Activated B cell treated with CpG ODN at 0.5 μM for 24 hours (primary cell): ENCODE measurements around the gene TFR2. TPM values are rescaled to one million over a fixed set of nuclear protein-coding genes. Genes with fewer than 3 reads are reported as not detected.

ENCODE experiments used
- ATAC-seq: fragments of 200-7000 bp; cut with Tn5 transposase; one replicate; pipeline ENCODE4 v1.10.0; 2021; ENCODE audit warnings: low read depth, mild to moderate bottlenecking, moderate library complexity
- CTCF ChIA-PET: fragments of 350-600 bp; sonication (Branson Sonifier 250); formaldehyde crosslinking; loops from one replicate; lab custom pipeline; 2021; ENCODE audit warnings: antibody characterized with exemption; lab: Charles Lee
- POLR2A ChIA-PET: fragments of 350-600 bp; sonication (Branson Sonifier 250); formaldehyde crosslinking; loops from one replicate; lab custom pipeline; 2021; ENCODE audit warnings: antibody characterized with exemption; lab: Charles Lee
- DNase-seq: peaks from one replicate; pipeline ENCODE4 v3.0.0; 2022
- H3K27ac Mint-ChIP-seq: one replicate; pipeline ENCODE4 v1.8.0; 2020; ENCODE audit warnings: mixed read lengths
- H3K27me3 Mint-ChIP-seq: one replicate; pipeline ENCODE4 v1.8.0; 2021; ENCODE audit warnings: mixed read lengths
- H3K36me3 Mint-ChIP-seq: one replicate; pipeline ENCODE4 v1.8.0; 2021; ENCODE audit warnings: low read depth, mixed read lengths
- H3K4me1 Mint-ChIP-seq: one replicate; pipeline ENCODE4 v1.8.0; 2021; ENCODE audit warnings: mixed read lengths
- H3K4me3 Mint-ChIP-seq: one replicate; pipeline ENCODE4 v1.8.0; 2020; ENCODE audit warnings: mild to moderate bottlenecking, mixed read lengths
- H3K9me3 Mint-ChIP-seq: one replicate; pipeline ENCODE4 v1.8.0; 2020; ENCODE audit warnings: mixed read lengths
- CTCF ChIP-seq: fragments of 200-600 bp; IDR thresholded peaks from one replicate; pipeline ENCODE4 v1.8.0; 2022; ENCODE audit warnings: antibody characterized with exemption, mild to moderate bottlenecking
- intact Hi-C: fragments of 100-400 bp; cut with micrococcal nuclease; formaldehyde crosslinking; loops from one replicate; pipeline ENCODE4 v1.15.1; 2024
- total RNA-seq: library from RNA; stranded (reverse); gene quantifications from 2 replicates; pipeline ENCODE4 v1.2.3, GENCODE V29; 2022

The TFR2 gene
- total RNA-seq, 1 donor from 2014 or later: 7.5 TPM

GRCh38 chr7:100591596-100591995, 49.8 kb downstream of the TFR2 start:
- TF ChIP-seq CTCF: no peak
- no peak for ATAC-seq
- Mint-ChIP-seq H3K9me3 (no peaks in the 10 kb centered on the region), H3K4me3 (no peak overlapping the region), H3K27me3 (peaks cover 11% of the 10 kb centered on the region), H3K36me3 (peaks cover under 1% of the 10 kb centered on the region), H3K4me1 (peaks cover under 1% of the 10 kb centered on the region), H3K27ac (no peak overlapping the region)
- POLR2A ChIA-PET: interaction anchor here (0.6 to 0.7 kb wide), 3 partner anchors 31 to 261 kb away, joined by 3 to 4 read pairs (median 4); no protein-coding TSS in a partner anchor
- intact Hi-C loops: no loop called here
- no peak for DNase-seq
- CTCF ChIA-PET: no interaction called here

DNA sequence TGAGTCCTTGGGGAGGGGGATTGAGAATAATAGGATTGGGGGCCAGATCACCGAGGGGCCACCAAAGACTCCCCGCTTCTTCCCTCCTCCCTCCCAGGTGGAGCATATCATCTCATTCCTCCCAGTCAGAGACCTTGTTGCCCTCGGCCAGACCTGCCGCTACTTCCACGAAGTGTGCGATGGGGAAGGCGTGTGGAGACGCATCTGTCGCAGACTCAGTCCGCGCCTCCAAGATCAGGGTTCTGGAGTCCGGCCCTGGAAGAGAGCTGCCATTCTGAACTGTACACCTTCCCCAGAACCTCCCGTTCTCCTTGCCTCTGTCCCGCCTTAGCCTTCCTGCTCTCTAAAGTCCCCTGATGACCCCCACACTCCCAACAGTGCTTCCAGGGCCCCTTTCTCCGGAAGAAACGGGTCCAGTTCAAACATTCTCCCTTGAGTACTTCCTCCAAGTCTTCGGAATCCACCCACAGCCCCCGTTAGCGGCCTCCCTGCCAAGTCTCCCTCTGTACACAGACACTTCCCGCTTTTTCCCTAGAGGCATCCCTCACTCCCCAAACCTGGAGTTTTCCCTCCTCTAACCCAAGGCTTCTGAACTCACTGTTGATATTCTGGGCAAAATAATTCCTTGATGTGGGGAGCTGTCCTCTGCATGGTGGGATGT, 51.1 kb downstream of the TFR2 start:
- POLR2A ChIA-PET: no interaction called here
- H3K4me3 Mint-ChIP-seq: no peak overlapping the region
- H3K4me1 Mint-ChIP-seq: peaks cover 7% of the 10 kb centered on the region
- TF ChIP-seq CTCF: no peak
- intact Hi-C loops: no loop called here
- peaks cover 11% of the 10 kb centered on the region for H3K27me3 Mint-ChIP-seq
- no peak for ATAC-seq
- H3K9me3 Mint-ChIP-seq: no peaks in the 10 kb centered on the region
- DNase-seq: no peak
- CTCF ChIA-PET: interaction anchor here (1.9 kb wide), 1 partner anchor 26 kb away, joined by 24 read pairs; no protein-coding TSS in a partner anchor
- no peak overlapping the region for H3K27ac Mint-ChIP-seq
- peaks cover 4% of the 10 kb centered on the region for H3K36me3 Mint-ChIP-seq

- Mint-ChIP-seq H3K4me1 (peaks cover 15% of the 10 kb centered on the region), H3K4me3 (no peak overlapping the region), H3K9me3 (no peaks in the 10 kb centered on the region), H3K27ac (no peak overlapping the region), H3K36me3 (peaks cover 4% of the 10 kb centered on the region), H3K27me3 (peaks cover 11% of the 10 kb centered on the region)
- POLR2A ChIA-PET: interaction anchor here (0.7 to 1.3 kb wide), 2 partner anchors 84 to 441 kb away, joined by 3 read pairs; partner anchors contain the start of genes GNB2 and LAMTOR4
- no peak for TF ChIP-seq CTCF
- ATAC-seq: no peak
- intact Hi-C loops: loop anchor here (5.0 kb wide), 3 partner anchors 103 to 1447 kb away; partner anchors contain the start of genes GIGYF1, SMURF1 and TRAPPC14
- CTCF ChIA-PET: interaction anchor here (0.9 to 1.9 kb wide), 5 partner anchors 13 to 102 kb away, joined by 3 to 24 read pairs (median 4); partner anchors contain the start of gene PCOLCE
- DNase-seq: no peak
Measured at GRCh38 chr7:100589341-100589947, 51.9 kb downstream of the TFR2 start.

DNA sequence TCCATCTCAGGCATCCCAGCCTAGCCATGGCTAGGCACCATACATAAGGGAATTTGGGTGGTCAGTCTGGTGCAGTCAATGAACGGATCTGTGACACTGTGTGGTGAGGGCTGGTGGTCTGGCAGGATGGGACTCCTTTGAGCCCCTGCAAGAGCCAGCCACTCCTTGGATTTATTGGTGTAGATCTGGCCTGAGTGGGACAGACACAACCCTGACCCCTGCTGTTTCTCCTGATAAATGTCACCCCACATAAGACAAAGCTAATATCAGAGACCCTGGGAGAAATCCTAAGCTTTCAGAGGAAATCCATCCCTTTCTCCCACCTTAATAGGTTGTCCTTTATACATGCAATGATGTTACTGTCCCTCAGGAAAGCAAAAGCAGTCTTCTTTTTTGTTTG, 52.9 kb downstream of the TFR2 start:
- H3K4me3 Mint-ChIP-seq: peak overlapping the region; percentile 66
- ChIA-PET POLR2A (interaction anchor here (0.6 to 5.4 kb wide), 8 partner anchors 10 to 440 kb away, joined by 3 to 60 read pairs (median 4); partner anchors contain the start of genes GNB2, LAMTOR4 and MOSPD3), CTCF (interaction anchor here (0.8 to 1.9 kb wide), 10 partner anchors 10 to 125 kb away, joined by 3 to 24 read pairs (median 4); partner anchors contain the start of gene PCOLCE)
- H3K9me3 Mint-ChIP-seq: no peaks in the 10 kb centered on the region
- DNase-seq (no peak), ATAC-seq (no peak)
- peaks cover 10% of the 10 kb centered on the region for H3K36me3 Mint-ChIP-seq
- intact Hi-C loops: loop anchor here (1.0 to 5.0 kb wide), 4 partner anchors 24 to 1446 kb away; partner anchors contain the start of genes GIGYF1, SMURF1 and TRAPPC14
- no peak overlapping the region for H3K27ac Mint-ChIP-seq
- peaks cover 11% of the 10 kb centered on the region for H3K27me3 Mint-ChIP-seq
- peaks cover 24% of the 10 kb centered on the region for H3K4me1 Mint-ChIP-seq
- no peak for TF ChIP-seq CTCF
